Adrenal gland (tissue), 5 donors: ENCODE results near the gene ARV1.

Experiments used
- CTCF ChIP-seq, 6 experiments: fragments of 450-650 bp in 4 of 6; fragments of 200-600 bp in 2 of 6; sonication (generic) in 1 of 6; IDR thresholded peaks; 1 replicate in 5 of 6; 2 replicates in 1 of 6; pipeline versions ENCODE4 v1.5.1 to v1.8.0; 2016 to 2021; ENCODE audit warnings: antibody characterized with exemption in 6 of 6, mild to moderate bottlenecking in 2 of 6, moderate library complexity in 1 of 6
- POLR2A ChIP-seq, 2 donors: fragments of 450-650 bp; IDR thresholded peaks; one replicate each; pipeline ENCODE4 v1.6.1; 2017; ENCODE audit warnings: antibody characterized with exemption in 2 of 2, mild to moderate bottlenecking in 2 of 2, moderate library complexity in 1 of 2
- donor health status: DM: no; HTN: no; CAD: no.

GRCh38 chr1:230992100-230992774, 13.3 kb downstream of the ARV1 start:
- TF ChIP-seq POLR2A (IDR thresholded peaks at IDR 0.05) (no peak), CTCF (IDR thresholded peaks at IDR 0.05) (no peak)
